Measurements from ENCODE around the gene C17orf50.

GRCh38 chr17:35773679-35774425, 13.2 kb downstream of the C17orf50 start:
- TF ChIP-seq, protein P1, sequence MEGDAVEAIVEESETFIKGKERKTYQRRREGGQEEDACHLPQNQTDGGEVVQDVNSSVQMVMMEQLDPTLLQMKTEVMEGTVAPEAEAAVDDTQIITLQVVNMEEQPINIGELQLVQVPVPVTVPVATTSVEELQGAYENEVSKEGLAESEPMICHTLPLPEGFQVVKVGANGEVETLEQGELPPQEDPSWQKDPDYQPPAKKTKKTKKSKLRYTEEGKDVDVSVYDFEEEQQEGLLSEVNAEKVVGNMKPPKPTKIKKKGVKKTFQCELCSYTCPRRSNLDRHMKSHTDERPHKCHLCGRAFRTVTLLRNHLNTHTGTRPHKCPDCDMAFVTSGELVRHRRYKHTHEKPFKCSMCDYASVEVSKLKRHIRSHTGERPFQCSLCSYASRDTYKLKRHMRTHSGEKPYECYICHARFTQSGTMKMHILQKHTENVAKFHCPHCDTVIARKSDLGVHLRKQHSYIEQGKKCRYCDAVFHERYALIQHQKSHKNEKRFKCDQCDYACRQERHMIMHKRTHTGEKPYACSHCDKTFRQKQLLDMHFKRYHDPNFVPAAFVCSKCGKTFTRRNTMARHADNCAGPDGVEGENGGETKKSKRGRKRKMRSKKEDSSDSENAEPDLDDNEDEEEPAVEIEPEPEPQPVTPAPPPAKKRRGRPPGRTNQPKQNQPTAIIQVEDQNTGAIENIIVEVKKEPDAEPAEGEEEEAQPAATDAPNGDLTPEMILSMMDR (IDR thresholded peaks at IDR 0.05), result no peak
- TF ChIP-seq POLR2A (IDR thresholded peaks at IDR 0.05), result no peak
